Astrocyte (in vitro differentiated cells and primary cell): ENCODE data around the gene C7.

Source experiments
- CTCF ChIP-seq: IDR thresholded peaks from 2 replicates; pipeline ENCODE4 v1.5.1; 2011; ENCODE audit warnings: low read depth, mild to moderate bottlenecking, inconsistent platforms, low read length, moderate library complexity; ENCODE audit not compliant: insufficient read depth
- EZH2 ChIP-seq: IDR thresholded peaks from 2 replicates; pipeline ENCODE4 v1.6.1; 2012; ENCODE audit warnings: mild to moderate bottlenecking, low read length, inconsistent platforms; ENCODE audit not compliant: insufficient read depth

DNA sequence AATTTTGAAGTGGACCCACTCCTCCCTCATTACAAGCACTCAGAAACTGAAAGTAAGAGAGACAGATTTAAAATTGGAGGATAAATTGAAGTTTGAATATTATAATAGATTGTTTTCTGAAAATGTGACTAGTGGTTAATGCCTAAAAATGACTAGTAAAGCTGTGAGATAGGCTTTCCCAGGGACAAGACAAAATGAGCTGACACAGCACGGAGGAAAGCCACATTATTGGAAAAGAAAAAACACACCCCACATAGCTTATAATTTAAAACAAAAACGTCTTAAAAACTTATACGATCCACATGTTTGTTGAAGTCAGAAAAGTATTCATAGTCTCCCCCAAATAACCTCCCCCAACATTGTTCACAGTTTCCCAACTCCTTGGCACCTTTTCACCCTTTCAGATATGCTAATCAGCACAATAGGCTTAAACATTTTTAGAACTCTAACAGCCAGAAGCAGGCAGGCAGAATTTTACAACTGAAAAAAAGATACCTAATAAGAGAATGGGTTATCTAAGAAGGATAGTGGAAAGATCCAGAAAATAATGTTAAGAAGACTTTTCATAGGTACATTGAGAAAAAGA is 6.1 kb downstream of the C7 start:
- TF ChIP-seq EZH2: no peak
- TF ChIP-seq CTCF: no peak
